IPS-18c (cell line): ENCODE results near the gene MRGPRE.

Experiments
- H3K4me3 ChIP-seq: 2 replicates; pipeline ENCODE4 v1.7.0; 2013; ENCODE audit warnings: low read depth, mild to moderate bottlenecking, low read length, moderate library complexity; ENCODE audit not compliant: insufficient read depth
- H3K9me3 ChIP-seq: one replicate; pipeline ENCODE4 v1.6.1; 2013; ENCODE audit warnings: mild to moderate bottlenecking, low read length, moderate library complexity; ENCODE audit not compliant: control insufficient read depth, insufficient read depth

Gene MRGPRE

DNA sequence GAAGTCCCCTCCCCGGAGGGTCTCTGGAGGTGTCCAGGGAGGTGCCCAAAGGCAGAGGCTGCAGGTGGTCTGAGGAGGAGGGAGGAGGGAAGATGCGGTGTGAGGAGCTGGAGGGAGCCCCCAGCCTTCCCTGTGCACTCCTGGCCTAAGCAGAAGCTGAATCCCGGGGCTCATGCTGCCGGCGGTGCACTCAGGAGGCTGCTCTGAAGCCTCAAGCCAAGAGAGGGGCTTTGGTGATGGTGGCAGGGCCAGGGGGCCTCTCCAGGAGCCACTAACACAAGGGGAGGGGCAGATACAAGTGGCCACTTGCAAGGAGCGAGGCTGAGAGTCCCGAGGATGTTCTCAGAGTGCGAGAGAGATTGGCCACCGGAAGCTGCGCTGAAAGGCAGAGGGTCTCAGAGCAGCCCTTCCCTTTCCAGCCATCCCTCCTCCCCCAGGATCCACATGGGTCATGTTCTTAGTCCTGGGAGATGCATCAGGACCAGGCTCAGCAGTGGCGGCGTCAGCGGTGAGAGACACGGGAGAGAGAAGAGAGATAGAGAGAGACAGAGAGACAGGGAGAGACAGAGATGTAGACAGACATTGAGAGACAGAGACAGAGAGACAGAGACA, 12.8 kb downstream of the MRGPRE start:
- Histone ChIP-seq H3K4me3 (no peak overlapping the region), H3K9me3 (no peaks in the 10 kb centered on the region)

DNA sequence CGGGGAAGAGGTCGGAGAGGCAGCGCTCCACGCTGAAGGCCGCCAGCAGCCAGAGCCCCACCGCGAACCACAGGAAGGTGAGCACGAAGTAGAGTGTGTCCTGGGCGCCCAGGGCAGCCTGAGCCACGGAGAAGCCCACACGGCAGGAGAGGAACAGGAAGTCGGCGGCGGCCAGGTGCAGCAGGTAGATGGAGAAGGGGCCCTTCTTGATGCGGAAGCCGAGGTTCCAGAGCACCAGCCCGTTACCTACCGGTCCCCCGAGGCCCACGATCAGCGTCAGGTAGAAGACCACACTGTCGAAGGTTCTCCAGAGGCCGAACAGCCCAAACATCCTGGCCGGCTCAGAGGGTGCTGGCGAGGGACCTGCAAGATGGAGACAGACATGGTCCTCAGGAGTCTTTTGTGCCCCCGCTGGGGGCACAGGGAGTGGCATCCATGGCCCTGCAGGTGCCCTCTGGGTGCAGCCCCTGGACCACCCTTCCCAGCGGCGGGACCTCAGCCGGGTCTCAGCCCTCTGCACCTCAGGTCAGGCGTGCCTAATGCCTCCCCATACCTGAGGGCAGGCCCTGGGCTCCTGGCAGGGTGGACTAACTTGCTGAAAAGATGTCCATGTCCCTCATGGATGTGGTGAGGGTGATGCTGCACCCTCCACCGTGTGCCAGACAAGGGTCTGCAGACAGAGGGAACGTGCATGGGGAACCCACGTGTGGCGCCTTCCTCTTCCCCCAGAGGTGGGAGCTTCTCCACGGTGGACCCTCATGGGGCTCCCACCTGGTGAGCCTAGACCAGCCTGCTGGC, 13.5 kb downstream of the MRGPRE start, which contains the start of gene MRGPRG:
MRGPRG (minus strand) TSS at position 331 of the 798 bp plus-strand sequence; CDS start at position 331, 0 bp downstream.
- no peaks in the 10 kb centered on the region for H3K9me3 ChIP-seq
- H3K4me3 ChIP-seq, result no peak within 1 kb of the TSS

DNA sequence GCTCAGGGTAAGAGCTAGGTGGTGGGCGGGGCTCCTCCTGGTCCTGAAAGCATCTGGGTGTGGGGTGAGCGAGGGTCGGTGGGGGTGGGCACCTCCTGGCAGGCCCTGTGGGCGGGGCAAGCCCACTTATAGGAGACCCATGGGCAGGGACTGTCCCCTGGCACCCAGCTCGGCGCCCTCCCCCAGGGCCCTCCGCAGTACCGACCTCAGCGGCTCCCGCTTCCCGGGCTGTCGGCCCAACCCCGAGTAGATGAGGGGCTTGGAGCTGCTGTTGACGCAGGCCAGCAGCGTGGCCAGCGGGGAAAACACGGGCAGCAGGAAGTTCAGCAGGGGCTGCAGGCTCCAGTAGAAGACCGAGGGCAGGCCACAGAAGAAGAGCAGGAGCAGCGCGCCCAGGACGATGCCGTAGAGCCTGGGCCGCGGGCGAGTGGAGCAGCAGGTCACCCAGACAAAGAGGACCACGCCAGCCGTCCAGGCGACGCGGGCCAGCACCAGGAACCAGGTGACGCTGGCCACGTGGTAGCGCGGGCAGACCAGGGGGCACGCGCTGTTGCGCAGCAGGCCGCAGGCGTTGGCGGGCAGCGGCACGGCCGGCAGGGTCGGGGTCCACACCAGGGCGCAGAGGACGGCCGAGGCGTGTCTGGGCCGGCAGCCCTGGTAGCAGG, 14.3 kb downstream of the MRGPRE start:
- Histone ChIP-seq H3K9me3 (no peaks in the 10 kb centered on the region), H3K4me3 (no peak overlapping the region)

DNA sequence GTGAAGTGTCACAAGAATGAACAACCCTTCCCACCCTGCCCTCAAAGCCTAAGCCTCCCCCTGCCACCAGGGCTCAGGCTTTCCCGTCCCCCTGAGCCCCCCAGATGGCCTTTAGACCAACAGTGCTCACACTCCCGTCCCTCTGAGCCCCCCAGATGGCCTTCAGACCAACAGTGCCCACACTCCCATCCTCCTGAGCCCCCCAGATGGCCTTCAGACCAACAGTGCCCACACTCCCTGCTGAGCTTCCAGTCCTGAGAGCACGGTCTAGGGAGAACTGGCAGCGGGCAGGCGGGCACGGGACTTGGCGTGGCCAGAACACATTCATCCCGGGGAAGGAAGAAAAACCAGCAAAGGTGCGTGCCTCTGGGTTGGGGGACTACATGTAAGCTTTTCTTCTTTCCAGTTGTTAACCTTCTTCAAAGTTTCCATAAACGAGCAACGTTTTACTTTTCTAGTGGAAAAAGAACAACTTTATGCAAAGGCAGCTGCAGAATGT, 16.1 kb downstream of the MRGPRE start:
- H3K9me3 ChIP-seq, result peaks cover 4% of the 10 kb centered on the region
- H3K4me3 ChIP-seq, result no peak overlapping the region

DNA sequence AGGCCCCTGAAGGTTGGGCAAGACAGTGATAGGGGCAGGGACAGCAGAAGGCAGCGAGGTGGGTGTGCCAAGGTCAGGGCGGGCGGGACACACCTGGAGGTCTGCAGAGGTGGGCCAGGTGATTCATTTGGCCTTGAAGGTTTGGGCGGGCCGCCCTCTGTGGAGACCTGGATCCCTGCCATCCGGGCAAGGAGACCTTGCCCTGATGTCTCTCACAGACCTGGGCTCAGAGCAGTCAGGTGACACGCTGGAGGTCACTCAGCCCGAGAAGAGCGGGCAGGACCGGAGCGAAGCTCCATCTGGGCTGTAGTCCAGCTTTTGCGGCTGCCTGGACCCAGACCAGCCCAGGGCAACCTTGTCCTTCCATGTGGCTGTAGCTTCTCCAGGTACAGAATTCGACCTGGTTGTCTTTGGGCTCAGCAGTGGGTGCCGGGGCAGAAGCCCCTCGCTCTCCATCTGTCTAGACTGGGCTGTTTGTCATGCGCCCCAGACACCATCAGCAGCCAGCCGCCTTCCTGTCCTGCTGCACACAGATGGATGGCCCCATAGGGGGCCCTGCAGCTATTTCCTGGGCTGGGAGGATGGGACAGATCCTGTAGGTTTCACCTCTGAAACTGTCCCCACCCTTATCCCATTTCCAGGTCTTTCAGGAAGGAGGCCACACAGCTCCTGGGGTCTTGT, 16.7 kb downstream of the MRGPRE start:
- peaks cover 4% of the 10 kb centered on the region for H3K9me3 ChIP-seq

DNA sequence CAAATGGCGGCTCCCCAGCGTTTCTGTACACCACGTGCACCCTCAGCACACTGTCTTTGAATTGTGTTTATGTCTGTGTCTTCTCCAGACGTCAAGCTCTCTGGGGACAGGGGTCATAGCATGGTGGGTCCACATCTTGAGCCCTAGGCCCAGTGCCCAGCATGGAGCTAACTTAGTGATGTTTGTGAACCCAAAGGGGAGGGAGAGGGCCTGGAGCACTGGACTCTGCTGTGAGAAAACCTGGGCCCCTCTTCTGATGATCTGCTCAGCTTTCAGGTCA, 17.9 kb downstream of the MRGPRE start:
- Histone ChIP-seq H3K4me3 (no peak overlapping the region), H3K9me3 (peaks cover 4% of the 10 kb centered on the region)

More for the DNA sequence above, 16.7 kb downstream of the MRGPRE start:
- no peak overlapping the region for H3K4me3 ChIP-seq

DNA sequence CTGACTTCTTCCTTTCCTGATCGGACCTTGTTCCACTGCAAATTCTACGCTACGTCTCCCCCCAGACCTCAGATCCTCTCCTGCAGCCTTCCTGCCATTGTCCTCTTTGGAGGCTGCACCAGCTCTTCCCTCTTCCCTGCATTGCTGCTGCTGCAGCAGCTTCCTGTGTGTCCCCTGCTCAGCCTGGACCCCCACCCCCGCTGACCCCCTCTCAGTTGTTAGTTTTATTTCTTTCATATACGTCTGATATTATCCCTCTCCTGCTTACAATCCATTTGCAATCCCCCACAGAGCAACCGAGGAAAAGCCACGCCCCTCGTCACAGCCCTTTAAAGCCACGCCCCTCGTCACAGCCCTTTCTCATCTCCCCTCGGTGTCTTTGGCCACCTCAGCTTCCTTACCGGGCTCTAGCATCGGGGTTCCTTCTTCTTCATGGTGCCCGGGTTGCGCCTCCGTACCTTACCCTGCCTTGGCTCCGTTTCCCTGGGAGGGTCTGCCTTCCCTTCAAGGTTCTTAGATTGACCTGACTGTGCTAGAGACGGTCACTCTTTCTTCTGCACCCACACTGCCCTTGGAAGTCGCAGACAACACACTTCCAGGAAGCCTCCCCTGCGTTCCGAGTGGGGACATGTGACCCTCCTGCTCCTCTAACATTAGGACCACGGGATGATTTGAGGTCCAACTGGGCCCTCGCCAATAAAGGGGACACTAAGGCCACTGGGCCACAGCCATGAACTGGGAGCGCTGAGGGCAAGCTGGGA, 18.4 kb downstream of the MRGPRE start:
- H3K4me3 ChIP-seq, result no peak overlapping the region
- H3K9me3 ChIP-seq, result peaks cover 4% of the 10 kb centered on the region

DNA sequence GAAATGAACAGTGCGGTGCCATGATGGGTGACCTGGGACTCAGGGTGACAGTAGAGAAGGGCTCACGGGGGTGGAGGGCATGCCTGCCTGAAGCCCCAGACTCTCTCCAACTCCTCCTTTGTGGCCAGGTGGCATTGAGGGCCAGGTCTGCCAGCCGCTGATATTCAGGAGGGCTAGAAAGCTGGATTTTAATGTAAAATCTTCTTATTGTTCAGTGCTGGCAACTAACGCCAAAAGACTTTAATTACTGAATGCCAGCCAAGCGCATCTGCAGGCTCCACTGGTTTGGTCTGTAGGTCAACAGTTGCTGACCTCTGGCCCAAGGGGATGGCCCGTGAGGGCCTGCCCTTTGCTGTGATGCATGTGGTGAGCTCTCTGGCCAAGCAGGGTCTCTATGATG, 23.9 kb downstream of the MRGPRE start:
- H3K9me3 ChIP-seq, result peaks cover 4% of the 10 kb centered on the region
- no peak overlapping the region for H3K4me3 ChIP-seq

DNA sequence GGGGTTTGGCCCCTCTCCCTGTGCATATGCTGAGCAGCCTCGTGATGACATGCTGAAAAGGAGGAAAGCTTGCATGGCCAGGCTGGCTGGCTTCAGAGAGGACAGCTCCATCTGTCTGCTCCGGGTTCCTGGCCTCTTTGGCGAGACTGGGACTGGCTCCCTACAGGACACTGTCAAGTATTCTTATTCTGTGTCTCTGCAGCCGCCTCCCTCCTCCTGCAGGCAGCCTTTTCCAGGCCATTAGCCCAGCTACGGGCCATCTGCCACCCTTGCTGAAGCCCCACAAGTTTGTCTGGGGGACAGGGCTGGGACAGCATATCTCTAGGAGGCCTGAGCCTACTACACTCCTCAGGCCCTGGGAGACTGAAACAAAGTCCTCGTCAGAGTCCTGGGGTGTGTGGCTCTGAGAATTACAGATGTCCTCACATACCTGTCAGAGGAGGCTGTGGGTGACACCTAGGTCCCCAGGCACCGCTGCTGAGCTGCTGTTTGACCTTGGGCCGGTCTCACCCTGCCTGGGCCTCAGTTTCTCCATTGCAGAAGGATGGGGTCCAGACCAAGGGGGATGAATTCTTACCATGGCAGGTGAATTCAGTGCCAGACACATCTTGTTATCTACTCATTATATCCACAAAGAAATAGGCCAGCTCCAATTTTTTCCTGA, 24.6 kb downstream of the MRGPRE start:
- Histone ChIP-seq H3K4me3 (no peak overlapping the region), H3K9me3 (peaks cover 4% of the 10 kb centered on the region)

DNA sequence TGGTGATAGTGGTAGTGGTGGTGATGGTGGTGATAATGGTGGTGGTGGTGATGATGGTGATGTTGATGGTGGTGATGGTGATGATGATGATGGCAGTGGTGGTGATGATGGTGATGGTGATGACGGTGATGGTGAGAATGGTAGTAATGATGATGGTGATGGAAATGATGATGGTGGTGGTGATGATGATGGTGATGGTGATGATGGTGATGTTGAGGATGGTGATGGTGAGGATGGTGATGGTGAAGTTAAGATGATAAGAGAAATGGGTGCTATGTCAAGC, 25.4 kb downstream of the MRGPRE start:
- Histone ChIP-seq H3K9me3 (peaks cover 4% of the 10 kb centered on the region), H3K4me3 (no peak overlapping the region; the same call in 1 of the 2 replicates)

DNA sequence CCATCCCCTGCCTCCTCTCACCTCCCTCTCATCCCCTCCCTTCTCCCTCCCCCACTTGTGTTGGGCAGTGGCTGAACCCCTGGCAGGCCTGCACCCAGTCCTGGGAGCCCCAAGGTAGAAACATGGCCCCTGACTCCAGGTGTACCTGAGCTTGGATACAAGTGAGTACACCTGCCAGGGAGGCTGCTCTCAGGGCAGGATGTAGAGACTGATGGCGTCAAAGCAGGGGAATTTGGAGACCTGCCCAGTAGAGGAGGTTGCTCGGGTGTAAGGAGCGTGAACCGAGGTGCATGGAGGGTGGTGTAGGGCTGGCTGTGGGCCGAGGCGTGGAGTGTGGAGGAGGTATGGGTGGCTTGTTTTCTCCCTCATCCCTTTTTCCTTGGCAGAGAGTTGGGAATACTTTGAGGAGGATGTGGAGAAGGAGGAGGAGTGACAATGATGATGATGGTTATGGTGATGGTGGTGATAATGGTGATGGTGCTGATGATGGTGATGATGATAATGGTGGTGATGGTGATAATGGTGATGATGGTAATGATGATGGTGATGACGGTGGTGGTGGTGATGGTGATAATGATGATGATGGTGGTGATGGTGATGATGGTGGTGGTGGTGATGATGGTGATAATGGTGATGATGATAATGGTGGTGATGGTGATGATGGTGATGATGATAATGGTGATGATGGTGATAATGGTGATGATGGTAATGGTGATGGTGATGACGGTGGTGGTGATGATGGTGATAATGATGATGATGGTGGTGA, 25.9 kb downstream of the MRGPRE start:
- Histone ChIP-seq H3K9me3 (no peaks in the 10 kb centered on the region), H3K4me3 (no peak overlapping the region; the same call in 1 of the 2 replicates)

DNA sequence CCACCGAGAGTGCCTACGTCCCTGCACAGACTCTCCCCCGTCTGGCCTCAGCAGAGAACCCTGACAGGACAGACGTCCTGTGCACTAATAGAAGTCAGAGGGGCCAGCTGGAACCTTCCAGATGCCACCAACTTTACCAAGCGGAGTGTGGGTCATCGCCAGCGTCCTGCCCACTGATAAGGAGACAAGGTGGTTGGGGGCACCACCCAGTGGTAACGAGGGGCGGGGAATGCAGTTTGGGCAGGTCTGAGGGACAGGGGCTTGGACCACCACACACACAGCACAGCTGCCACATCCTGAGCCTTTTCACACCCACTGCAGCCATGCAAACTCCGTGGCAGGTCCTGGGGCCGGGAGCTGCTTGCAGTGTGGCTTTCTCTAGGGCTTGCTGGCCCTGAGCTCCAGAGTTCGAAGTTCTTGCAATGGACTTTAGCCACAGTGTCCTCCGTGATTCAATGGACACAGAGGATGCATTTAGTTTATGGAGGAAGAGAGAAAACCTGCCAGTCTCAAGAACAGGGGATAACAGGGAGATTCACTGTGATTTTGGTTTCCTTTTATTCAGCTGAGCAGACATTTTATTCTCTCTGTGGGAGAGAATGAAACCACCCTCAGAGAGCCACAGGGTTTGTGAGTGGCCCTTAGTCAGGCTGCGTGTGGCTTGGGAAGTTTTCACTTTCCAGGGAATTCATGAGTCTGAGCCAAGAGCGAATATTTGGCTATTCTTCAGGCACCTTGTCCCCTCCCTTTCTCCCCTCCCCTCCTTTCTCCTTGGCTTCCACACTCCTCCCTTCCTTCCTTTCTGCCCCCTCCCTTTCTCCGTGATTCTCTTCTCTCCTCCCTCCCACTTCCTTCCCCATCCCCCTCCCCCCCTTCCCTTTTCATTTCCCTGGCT, 26.7 kb downstream of the MRGPRE start:
- no peak overlapping the region for H3K4me3 ChIP-seq
- no peaks in the 10 kb centered on the region for H3K9me3 ChIP-seq

DNA sequence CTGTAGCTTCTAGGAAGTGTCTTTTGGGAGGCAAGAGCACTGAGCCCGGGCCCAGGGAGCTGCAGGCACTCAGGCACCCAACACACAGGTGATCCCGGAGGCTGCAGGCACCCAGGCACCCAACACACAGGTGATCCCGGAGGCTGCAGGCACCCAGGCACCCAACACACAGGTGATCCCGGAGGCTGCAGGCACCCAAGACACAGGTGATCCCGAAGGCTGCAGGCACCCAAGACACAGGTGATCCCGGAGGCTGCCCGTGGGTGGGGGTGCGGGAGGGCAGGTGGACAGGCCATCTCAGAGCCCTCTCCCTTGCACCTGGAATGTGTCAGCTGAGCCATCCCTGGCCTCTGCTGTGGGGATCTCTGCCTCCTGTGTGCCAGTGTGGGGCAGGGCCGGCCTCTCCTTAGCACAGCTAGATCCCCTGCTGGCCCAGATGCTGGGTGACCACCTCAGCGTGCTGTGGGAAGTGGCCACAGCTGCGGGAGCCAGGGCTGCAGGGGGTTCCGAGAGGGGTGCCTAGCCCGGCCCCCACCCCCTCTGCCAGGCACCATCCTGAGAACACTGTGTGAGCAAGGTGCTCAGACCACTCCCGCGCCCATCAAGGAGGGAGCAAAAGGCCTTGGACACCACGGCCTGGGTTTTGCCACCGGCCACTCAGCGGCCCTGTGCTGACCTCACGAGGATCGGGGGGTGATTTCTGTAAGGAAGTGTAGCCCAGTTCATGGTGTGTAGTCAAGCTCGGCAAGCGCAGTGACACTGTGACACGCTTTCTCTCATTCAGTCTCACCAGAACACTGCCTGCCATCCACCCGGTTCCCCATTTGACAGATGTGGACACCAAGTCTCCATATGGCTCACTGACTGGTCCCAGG, 27.8 kb downstream of the MRGPRE start:
- no peaks in the 10 kb centered on the region for H3K9me3 ChIP-seq
- no peak overlapping the region for H3K4me3 ChIP-seq

DNA sequence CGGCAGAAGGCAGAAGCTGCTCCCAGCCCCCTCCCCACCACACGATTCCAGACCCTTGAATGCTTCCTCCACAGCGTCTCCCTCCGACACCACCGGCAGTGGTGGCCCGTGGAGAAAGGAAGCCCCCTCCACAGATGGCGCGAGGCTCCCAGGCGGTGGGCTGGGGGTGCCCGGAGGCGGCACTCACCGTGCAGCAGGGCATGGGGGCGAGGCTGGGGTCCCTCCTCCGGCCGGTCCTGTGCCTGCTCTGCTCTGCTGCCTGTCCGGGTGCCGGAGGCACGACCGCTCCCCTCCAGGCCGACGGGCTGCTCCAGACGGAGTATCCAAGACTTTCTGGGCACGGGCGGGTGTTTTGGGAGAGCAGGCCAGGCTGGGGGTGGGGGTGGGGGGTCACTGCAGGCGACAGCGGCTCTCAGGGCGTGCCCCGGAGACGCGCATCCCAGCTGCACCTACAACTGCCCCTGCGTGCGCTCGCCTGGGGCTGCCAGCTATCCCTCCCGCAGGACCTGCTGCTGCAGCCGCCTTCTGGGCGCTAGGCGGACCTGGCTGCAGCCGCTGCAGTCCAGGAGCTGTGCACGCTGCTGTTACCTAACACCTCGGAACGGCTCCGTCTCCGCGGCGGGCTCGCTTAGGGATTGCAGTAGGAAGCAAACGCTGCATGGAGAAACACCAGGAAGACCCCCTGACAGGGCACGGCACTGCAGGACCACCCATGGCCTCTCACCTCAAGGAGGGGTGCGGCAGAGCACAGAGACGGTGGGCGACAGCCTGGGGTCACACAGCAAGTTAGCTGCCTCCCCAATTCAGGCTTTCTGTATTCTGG, 28.8 kb downstream of the MRGPRE start:
- peak overlapping the region; percentile 44 for H3K4me3 ChIP-seq
- H3K9me3 ChIP-seq, result no peaks in the 10 kb centered on the region
